HUES48 (cell line): Measurements from ENCODE around the gene TBX20.
A peak's percentile ranks its signal among the peaks of the same experiment; 100 is the strongest.

ENCODE experiments used
- H3K27ac ChIP-seq: one replicate; pipeline ENCODE4 v1.7.0; 2013; ENCODE audit warnings: low read depth, low read length, inconsistent platforms
- H3K27me3 ChIP-seq: 2 replicates; pipeline ENCODE4 v1.6.1; 2013; ENCODE audit warnings: mild to moderate bottlenecking, low read length; ENCODE audit not compliant: control insufficient read depth, insufficient read depth
- H3K36me3 ChIP-seq: 2 replicates; pipeline ENCODE4 v1.6.1; 2013; ENCODE audit warnings: low read length; ENCODE audit not compliant: control insufficient read depth, insufficient read depth
- H3K4me1 ChIP-seq: 2 replicates; pipeline ENCODE4 v1.6.1; 2013; ENCODE audit warnings: mild to moderate bottlenecking, low read length; ENCODE audit not compliant: control insufficient read depth, insufficient read depth
- H3K4me3 ChIP-seq: 2 replicates; pipeline ENCODE4 v1.5.1; 2013; ENCODE audit warnings: mild to moderate bottlenecking, low read depth, low read length
- H3K9ac ChIP-seq: 2 replicates; pipeline ENCODE4 v1.6.1; 2013; ENCODE audit warnings: mild to moderate bottlenecking, low read depth, low read length, moderate library complexity
- H3K9me3 ChIP-seq: 2 replicates; pipeline ENCODE4 v1.6.1; 2013; ENCODE audit warnings: low read length; ENCODE audit not compliant: control insufficient read depth, insufficient read depth

TBX20 gene, protein sequence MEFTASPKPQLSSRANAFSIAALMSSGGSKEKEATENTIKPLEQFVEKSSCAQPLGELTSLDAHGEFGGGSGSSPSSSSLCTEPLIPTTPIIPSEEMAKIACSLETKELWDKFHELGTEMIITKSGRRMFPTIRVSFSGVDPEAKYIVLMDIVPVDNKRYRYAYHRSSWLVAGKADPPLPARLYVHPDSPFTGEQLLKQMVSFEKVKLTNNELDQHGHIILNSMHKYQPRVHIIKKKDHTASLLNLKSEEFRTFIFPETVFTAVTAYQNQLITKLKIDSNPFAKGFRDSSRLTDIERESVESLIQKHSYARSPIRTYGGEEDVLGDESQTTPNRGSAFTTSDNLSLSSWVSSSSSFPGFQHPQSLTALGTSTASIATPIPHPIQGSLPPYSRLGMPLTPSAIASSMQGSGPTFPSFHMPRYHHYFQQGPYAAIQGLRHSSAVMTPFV

DNA sequence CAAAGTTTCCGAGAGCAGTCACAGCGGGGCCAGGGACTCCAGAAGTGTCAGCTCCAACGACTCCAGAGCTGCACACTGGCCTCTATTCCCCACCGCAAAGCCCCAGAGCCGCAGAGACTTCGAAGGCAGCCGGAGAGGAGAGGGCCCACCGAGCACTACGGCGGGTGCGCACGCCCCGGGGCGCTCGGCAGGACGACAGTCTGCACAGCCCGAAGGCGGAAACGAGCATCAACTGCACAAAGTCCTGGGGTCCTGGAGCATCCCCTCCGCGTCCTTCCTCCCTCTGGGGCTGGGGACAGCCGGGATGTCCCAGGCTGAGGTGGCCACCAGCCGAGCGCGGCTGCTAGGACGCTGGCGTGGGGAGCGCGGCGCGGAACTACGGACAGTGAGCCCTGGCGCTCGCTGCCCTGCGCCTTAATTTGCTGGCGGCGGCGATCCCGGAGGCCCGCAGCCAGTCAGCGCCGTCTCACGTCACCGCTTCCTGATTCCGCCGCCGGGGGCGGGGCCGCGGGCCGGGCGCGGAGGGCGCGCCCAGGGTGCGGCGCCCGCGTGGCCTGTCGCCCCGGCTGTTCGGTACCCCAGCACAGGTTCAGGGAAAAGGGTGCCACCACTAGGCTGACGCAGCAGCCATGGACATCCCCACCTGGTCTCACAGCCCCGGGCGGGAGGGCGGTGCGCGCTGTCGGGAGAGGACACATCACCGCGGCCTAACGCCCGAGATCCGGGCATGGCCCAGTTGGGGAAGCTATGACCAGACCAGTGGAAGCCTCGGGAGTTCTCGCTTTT is at the start of gene TBX20:
TBX20 (minus strand) TSS at position 391 of the 786 bp plus-strand sequence. CDS start 480 bp downstream, outside the sequence.
- H3K36me3 ChIP-seq = no peaks in the 10 kb centered on the region
- peaks cover 100% of the 10 kb centered on the region for H3K27me3 ChIP-seq
- H3K4me3 ChIP-seq = peak within 1 kb of the TSS; percentile 67
- no peaks in the 10 kb centered on the region for H3K9me3 ChIP-seq
- H3K4me1 ChIP-seq = peaks cover 46% of the 10 kb centered on the region
- H3K9ac ChIP-seq = no peak within 1 kb of the TSS
- H3K27ac ChIP-seq = no peak within 1 kb of the TSS

DNA sequence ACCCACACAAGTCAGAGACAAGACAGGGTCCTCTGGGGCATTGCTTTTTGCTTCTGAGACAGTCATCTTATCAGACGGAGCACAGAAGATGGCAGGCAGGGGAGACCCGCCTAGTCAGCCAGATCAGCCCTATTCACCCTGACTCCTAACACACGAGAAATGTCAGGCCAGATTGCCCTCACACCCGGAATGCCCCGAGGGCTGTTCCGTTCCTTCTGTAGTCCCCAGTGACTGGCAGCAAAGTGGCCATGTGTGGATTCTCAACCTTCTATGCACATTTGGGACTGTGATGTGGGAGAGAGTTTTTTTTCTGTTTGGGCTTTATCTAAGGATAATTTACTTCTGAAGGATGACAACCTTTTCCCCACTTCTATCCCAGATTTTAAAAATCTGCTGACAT is 35.5 kb upstream of the TBX20 start:
- no peak overlapping the region for H3K27ac ChIP-seq
- no peak overlapping the region for H3K4me3 ChIP-seq
- no peaks in the 10 kb centered on the region for H3K9me3 ChIP-seq
- no peaks in the 10 kb centered on the region for H3K36me3 ChIP-seq
- no peaks in the 10 kb centered on the region for H3K4me1 ChIP-seq
- no peaks in the 10 kb centered on the region for H3K27me3 ChIP-seq
- H3K9ac ChIP-seq = no peak overlapping the region

DNA sequence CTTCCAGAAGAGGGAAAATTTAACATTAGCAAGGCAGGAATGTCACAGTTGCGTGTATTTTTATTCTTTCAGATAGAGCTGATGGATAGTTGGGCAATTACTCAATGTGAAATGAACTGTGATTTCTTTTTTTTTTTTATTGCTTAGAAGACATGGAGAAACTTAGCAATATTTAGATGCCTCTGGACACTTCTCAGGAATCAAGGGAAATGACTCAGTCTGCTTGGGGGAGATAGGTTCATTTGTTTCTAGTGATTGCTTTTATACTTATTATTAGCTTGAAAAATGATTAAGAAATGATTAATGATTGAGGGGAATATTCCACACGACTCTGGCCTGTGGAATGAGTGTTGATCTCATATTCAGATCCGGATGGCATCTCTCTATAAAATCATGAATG is 33.1 kb upstream of the TBX20 start:
- H3K9me3 ChIP-seq = no peaks in the 10 kb centered on the region
- H3K36me3 ChIP-seq = no peaks in the 10 kb centered on the region
- no peaks in the 10 kb centered on the region for H3K4me1 ChIP-seq
- H3K9ac ChIP-seq = no peak overlapping the region
- no peak overlapping the region for H3K4me3 ChIP-seq
- H3K27ac ChIP-seq = no peak overlapping the region
- no peaks in the 10 kb centered on the region for H3K27me3 ChIP-seq

DNA sequence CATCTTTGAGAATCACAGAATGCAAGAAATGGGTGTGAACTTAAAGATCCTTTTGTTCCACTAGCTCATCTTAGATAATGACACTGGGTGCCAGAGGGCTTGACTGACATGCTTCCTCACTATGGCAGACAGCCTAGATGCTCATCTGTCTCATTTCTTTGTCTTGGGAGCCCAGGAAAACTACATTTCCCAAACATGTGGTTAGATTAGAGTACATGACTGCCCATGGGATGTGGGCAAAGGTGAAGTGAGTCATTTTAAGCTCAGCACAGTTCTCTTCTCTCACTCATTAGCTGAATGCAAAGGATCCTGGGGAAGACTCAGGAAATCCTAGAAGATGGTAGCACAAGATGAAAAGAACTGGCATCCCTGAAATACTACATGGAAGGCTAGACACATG is 32.5 kb upstream of the TBX20 start:
- Histone ChIP-seq H3K36me3 (no peaks in the 10 kb centered on the region), H3K27ac (no peak overlapping the region), H3K9ac (no peak overlapping the region), H3K4me3 (no peak overlapping the region), H3K4me1 (peaks cover 1% of the 10 kb centered on the region), H3K27me3 (no peaks in the 10 kb centered on the region), H3K9me3 (no peaks in the 10 kb centered on the region)

DNA sequence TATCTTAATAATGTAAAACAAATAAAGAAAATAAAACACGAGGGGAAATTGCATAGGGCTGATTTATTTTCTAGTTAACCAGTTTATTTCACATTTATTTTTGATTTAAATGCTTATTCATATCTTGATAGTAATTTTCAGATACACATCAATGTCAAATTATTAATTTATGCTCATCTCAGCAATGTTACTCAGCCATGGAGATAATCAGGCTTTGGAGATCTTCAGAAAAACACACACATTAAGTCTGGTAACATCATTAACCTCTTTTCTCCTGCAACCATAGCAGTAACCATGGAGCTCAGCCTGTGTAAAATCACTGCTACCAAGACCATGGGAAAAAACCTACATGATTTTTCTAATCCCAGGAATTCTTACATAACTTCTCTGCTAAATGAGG is 31.9 kb upstream of the TBX20 start:
- H3K27ac ChIP-seq = no peak overlapping the region
- no peak overlapping the region for H3K9ac ChIP-seq

DNA sequence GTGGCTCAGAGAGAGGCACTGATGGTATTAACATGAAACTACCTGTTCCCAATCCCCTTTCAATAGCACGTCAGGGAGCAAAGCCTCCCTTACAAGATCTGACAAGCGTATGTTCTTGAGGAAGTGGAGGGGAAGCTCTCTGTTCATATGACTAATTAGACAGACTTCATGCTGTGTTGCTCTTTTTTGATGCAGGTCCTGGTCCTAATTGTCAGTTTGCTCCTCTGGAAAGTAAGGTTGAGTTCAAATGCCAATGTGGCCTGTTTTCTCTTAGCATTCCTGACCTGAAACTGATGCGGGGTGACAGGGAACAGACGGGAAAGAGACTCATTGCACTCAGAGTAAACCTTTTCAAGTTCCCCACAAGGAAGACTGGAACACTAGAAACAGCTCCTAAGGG is 27.0 kb upstream of the TBX20 start:
- no peak overlapping the region for H3K27ac ChIP-seq
- H3K9ac ChIP-seq = no peak overlapping the region
- no peak overlapping the region for H3K4me3 ChIP-seq
- peaks cover 14% of the 10 kb centered on the region for H3K4me1 ChIP-seq
- no peaks in the 10 kb centered on the region for H3K9me3 ChIP-seq
- H3K36me3 ChIP-seq = no peaks in the 10 kb centered on the region
- H3K27me3 ChIP-seq = no peaks in the 10 kb centered on the region

More for the DNA sequence above, 31.9 kb upstream of the TBX20 start:
- Histone ChIP-seq H3K27me3 (no peaks in the 10 kb centered on the region), H3K4me3 (no peak overlapping the region), H3K4me1 (peaks cover 7% of the 10 kb centered on the region), H3K9me3 (no peaks in the 10 kb centered on the region), H3K36me3 (no peaks in the 10 kb centered on the region)

DNA sequence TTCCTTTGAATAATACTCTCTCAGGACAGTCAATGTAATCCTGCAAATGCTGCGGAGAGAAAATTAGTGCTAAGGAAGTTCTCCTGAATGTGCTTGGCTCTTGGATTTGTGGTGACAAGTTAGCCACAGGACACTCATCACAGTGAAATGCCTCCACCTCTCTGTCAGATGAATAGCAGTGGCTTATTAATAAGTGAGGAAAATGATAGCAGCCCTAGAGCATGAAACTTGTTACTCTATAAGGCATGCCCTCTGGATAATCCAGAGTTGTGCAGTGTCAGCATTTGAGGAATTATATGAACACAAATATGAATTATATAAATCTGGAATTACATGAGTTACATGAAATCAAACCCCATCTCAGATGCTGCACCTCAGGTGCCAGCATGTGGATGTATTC is 23.5 kb upstream of the TBX20 start:
- H3K4me3 ChIP-seq = no peak overlapping the region
- H3K27ac ChIP-seq = no peak overlapping the region
- H3K27me3 ChIP-seq = no peaks in the 10 kb centered on the region
- H3K4me1 ChIP-seq = peaks cover 14% of the 10 kb centered on the region
- no peak overlapping the region for H3K9ac ChIP-seq
- H3K36me3 ChIP-seq = no peaks in the 10 kb centered on the region
- H3K9me3 ChIP-seq = no peaks in the 10 kb centered on the region

DNA sequence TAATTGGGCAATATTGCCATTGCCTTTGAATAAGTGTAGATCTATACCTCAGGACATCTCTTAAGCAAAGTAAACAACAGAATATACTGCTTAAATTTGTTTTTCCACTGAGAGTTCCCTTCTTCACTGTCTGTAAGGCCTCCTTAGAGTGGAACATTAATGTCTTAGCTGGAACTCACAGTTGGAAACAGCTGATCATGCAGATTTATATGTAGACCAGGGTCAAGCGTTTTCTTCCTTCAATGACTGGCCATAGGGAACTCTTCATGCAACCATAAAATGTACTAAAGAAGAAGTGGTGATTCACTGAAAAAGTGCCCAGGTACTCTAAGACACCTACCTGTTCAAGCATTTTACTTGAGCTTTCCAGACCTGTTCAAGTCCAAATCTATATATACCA is 18.3 kb upstream of the TBX20 start:
- Histone ChIP-seq H3K9me3 (no peaks in the 10 kb centered on the region), H3K36me3 (no peaks in the 10 kb centered on the region), H3K27ac (no peak overlapping the region), H3K9ac (no peak overlapping the region), H3K4me1 (no peaks in the 10 kb centered on the region; the same call in 1 of the 2 replicates), H3K4me3 (no peak overlapping the region), H3K27me3 (no peaks in the 10 kb centered on the region)

DNA sequence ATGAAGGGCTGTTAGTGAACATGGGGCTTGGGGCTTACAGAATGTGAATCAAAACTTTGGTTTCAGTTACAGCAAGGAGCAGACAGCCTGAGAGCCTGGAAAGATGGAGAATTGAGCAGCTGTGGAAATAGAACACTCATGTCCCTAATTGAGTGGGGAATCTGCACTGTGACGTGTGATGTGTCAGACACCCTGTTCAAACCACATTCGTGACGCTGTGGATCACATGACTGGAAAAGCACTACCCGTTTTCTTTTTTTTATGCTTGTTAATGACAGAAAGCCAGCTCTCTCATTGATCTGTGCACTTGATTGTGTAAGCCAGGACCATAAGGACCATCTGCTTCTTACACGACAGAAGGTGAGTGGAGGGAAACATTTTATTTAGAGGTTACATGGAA is 15.1 kb upstream of the TBX20 start:
- no peak overlapping the region for H3K27ac ChIP-seq
- H3K9me3 ChIP-seq = no peaks in the 10 kb centered on the region
- no peak overlapping the region for H3K4me3 ChIP-seq
- H3K9ac ChIP-seq = no peak overlapping the region
- H3K36me3 ChIP-seq = no peaks in the 10 kb centered on the region
- no peaks in the 10 kb centered on the region; the same call in 1 of the 2 replicates for H3K4me1 ChIP-seq
- peaks cover 16% of the 10 kb centered on the region for H3K27me3 ChIP-seq

DNA sequence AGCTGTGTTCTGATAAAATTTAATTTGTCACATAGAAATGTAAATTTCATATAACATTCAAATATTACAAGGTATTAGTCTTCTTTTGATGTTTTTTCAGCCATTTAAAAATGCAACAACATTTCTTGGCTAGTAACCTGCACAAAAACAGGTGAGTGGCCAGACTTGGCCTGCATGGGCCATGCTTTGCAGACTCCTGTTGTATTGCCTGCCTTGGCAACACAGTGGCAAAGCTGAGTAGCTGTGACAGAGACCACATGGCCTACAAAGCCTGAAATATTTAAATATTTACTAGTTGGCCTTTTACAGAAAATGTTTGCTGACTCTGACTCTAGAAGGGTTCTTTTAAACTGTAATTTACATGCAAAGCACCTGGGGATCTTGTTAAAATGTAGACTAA is 13.5 kb upstream of the TBX20 start:
- Histone ChIP-seq H3K9me3 (no peaks in the 10 kb centered on the region), H3K36me3 (no peaks in the 10 kb centered on the region), H3K4me1 (no peaks in the 10 kb centered on the region), H3K27me3 (peaks cover 31% of the 10 kb centered on the region), H3K4me3 (no peak overlapping the region), H3K27ac (no peak overlapping the region), H3K9ac (no peak overlapping the region)

DNA sequence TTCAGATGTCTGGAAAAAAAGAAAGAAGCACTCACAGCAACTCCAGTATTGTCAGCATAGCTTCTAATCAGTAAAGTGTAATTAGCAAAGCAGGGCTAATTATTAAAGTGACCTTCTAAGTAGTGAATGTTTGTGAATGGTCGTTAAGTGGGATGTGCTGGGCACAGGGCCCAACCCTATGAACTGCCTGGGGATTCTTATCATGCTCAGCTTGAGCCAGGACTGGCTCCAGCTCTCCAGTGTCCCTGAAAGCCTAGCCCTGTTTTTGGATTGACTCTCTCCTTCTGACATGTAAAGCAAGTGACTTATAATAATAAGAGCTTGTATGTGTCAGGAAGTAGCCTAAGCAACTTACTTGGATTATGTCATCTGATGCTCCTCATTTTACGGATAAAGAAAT is 9.5 kb upstream of the TBX20 start:
- Histone ChIP-seq H3K27me3 (peaks cover 72% of the 10 kb centered on the region), H3K4me1 (peaks cover 25% of the 10 kb centered on the region), H3K27ac (no peak overlapping the region), H3K9ac (no peak overlapping the region), H3K9me3 (no peaks in the 10 kb centered on the region), H3K36me3 (no peaks in the 10 kb centered on the region), H3K4me3 (no peak overlapping the region)
